ENCODE data around the gene IL17D. TPM values are rescaled to one million over a fixed set of nuclear protein-coding genes. Genes with fewer than 3 reads are reported as not detected.

IL17D gene
- total and polyA plus RNA-seq, 2 experiments from 2014 or later: 1.6 to 2.3 TPM

GRCh38 chr13:20699715-20700114 lies 3.8 kb upstream of the IL17D start (continued):
- TF ChIP-seq ZNF462 (CRISPR knock-in tag; IDR thresholded peaks at IDR 0.05): no peak
- TF ChIP-seq JUNB (IDR thresholded peaks at IDR 0.05; ENCODE audit: unreplicated experiment): no peak
- no peak for TF ChIP-seq ZNF331 (CRISPR knock-in tag; IDR thresholded peaks at IDR 0.05; ENCODE audit: low read depth)
- no peak for TF ChIP-seq EZH2 (IDR thresholded peaks at IDR 0.05; ENCODE audit: low read depth, unreplicated experiment)
- no peak for TF ChIP-seq EZH2phosphoT487 (IDR thresholded peaks at IDR 0.05; ENCODE audit: unreplicated experiment)
- TF ChIP-seq CTCF (conservative IDR thresholded peaks at IDR 0.05; ENCODE audit: low read depth in 2 of 2): no peak

- Histone ChIP-seq H3K4me2 (no peak overlapping the region), H3K9me2 (ENCODE audit: insufficient read depth) (no peaks in the 10 kb centered on the region), H2AFZ (no peak overlapping the region), H3K79me2 (replicated peaks; ENCODE audit: insufficient read depth) (no peaks in the 10 kb centered on the region), H3K27me3 (ENCODE audit: insufficient read depth) (peaks cover 33% of the 10 kb centered on the region), H4K20me1 (replicated peaks; ENCODE audit: insufficient read depth) (no peaks in the 10 kb centered on the region), H3K4me3 (no peak overlapping the region), H3K4me1 (ENCODE audit: insufficient read depth) (peaks cover 7% of the 10 kb centered on the region), H3K27ac (ENCODE audit: low read depth) (no peak overlapping the region), H3F3A (replicated peaks; ENCODE audit: low read depth) (peaks cover 4% of the 10 kb centered on the region; the same call in 1 of the 2 replicates), H3K36me3 (ENCODE audit: insufficient read depth) (no peaks in the 10 kb centered on the region)
- Mint-ChIP-seq H3K27ac (no peak overlapping the region), H3K27me3 (ENCODE audit: insufficient read depth, low read depth, poor library complexity) (peaks cover 36% of the 10 kb centered on the region), H3K9me3 (no peaks in the 10 kb centered on the region), H3K4me1 (peaks cover 8% of the 10 kb centered on the region), H3K4me3 (no peak overlapping the region), H3K36me3 (ENCODE audit: low read depth) (no peaks in the 10 kb centered on the region; the same call in 2 of the 3 replicates)
- DNase-seq (ENCODE audit: low spot score) (no peak), ATAC-seq (no peak)
- TF ChIP-seq STAT1 (IDR thresholded peaks at IDR 0.05; ENCODE audit: unreplicated experiment) (no peak), EZH2 (IDR thresholded peaks at IDR 0.05; ENCODE audit: low read depth, unreplicated experiment) (no peak), EZH2phosphoT487 (IDR thresholded peaks at IDR 0.05; ENCODE audit: unreplicated experiment) (no peak), CTCF (conservative IDR thresholded peaks at IDR 0.05; ENCODE audit: low read depth in 2 of 2) (no peak), NANOG (IDR thresholded peaks at IDR 0.05; ENCODE audit: borderline replicate concordance) (no peak), ZNF331 (CRISPR knock-in tag; IDR thresholded peaks at IDR 0.05; ENCODE audit: low read depth) (no peak), JUNB (IDR thresholded peaks at IDR 0.05; ENCODE audit: unreplicated experiment) (no peak)
Observed at GRCh38 chr13:20700288-20700687, 3.2 kb upstream of the IL17D start.

Measured in GM23338 (cell line).